HG02763 (cell line): Measurements from ENCODE around the gene TTF1.
A peak's percentile ranks its signal among the peaks of the same experiment; 100 is the strongest.

ENCODE experiments used
- ATAC-seq: cut with Tn5 transposase; IDR thresholded peaks from one replicate; pipeline ENCODE4 v1.9.1; 2021; ENCODE audit warnings: mild to moderate bottlenecking, moderate library complexity; ENCODE audit not compliant: unreplicated experiment

Gene TTF1

DNA sequence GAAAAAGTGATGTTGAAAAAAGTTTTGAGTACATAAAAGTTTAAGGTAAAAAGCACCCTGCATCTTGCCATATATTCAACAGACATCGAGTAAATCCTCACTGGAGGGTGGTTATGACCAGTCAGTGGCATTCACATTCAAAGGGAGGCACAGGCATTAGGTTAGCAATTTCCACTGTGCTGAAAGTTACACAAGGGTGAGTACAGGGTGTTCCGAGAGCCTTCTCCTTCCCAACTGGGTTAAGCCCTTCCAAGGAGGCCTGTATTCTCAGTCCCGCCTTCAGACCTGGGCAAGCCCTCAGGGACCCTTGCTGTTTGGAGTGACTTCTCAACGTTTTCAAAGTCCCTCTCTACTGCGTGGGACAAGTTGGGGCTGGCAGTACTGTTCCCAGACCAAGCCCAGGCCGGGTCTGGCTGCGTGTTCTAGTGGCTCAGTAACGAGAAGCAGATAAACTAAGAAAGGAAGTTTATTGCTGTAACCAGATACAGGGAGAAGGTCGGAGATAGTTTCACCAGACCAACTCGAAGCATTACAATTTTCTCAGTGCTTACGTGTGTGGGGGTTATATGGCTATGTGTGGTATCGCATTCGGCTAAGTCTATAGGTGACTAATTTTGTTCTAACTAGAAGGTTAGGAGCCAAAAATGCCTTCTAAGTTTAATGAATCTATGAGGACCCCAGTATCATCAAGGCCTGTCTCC is 38.9 kb downstream of the TTF1 start:
- no peak for ATAC-seq

DNA sequence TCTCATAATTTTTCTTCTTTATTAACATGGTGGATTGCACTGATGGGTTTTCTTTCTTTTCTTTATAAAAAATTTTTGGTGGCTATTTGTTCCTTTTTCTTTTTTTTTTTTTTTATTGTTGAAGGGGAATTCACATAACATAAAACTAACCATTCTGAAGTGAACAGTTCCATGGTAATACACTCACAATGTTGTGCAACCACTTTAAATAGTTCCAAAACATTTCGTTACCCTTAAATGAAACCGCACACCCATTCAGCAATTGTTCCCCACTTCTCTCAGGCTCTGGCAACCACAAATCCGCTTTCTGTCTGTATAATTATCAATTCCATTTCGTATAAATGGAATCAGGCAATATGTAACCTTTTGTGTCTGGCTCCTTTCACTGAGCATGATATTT is 40.2 kb downstream of the TTF1 start:
- ATAC-seq: no peak

DNA sequence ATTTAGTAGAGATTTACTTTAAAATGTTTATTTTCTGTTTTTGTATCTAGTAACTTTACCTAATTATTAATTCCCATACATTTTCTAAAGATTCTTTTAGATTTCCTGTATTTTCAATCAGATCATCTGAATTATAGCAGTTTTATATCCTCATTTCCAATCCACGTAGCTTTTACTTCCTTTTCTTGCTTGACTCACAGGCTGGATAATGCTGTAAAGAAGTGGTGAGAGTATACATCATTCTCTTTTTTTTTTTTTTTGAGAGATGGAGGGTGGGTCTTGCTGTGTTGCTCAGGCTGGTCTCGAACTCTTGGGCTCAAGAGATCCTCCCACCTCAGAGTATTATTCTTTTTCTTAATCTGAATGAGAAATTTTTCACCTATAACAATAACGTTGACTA is 40.7 kb downstream of the TTF1 start:
- ATAC-seq: no peak

DNA sequence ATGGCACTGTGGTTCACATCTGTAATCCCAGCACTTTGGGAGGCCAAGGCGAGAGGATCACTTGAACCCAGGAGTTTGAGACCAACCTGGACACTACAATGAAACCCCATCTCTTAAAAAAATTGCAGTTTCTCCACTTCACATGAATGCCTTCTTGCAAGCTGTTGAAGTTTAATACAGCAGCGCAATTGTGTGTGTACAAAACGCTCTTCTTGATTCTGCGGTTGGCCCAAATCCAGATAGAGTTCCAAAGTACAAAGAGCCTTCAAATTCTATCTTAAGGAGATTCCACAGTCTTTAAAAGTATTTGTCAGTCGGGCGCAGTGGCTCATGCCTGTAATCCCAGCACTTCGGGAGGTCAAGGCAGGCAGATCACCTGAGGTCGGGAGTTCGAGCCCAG is 42.6 kb downstream of the TTF1 start:
- no peak for ATAC-seq

DNA sequence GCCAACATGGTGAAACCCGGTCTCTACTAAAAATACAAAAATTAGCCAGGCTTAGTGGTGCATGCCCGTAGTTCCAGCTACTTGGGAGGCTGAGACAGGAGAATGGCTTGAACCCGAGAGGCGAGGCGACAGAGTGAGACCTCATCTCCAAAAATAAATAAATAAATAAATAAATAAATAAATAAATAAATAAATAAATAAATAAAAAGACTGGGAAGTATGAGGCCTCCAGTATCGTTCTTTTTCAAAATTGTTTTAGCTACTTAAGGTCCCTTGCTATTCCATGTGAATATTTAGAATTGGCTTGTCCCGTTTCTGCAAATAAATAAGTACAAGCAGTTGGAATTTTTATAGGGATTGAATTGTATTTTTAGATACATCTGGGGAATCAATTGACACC is 48.9 kb downstream of the TTF1 start:
- no peak for ATAC-seq

DNA sequence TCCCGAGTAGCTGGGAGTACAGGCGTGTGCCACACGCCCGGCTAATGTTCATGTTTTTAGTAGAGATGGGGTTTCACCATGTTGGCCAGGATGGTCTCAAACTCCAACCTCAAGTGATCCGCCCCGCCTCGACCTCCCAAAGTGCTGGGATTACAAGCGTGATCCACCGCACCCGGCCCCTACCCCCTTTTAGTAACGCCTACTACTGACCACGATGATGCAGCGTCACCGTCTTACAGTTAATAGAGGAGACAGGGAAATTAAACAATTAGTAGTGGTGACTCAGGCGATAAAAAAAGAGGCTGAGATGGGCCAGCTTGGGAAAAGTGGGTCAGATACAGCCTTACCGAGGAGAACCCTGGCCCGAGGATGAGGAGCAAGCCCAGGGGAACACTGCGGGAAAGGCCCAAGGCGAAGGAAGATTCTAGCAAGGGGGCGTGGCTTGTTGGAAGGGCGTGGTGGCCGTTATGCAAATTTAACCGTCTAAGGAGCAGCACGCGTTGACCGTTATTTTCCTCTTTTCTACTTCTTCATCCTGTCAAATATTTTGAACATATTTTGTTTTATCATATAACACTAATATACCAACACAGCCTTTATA is 50.2 kb downstream of the TTF1 start:
- ATAC-seq: no peak

DNA sequence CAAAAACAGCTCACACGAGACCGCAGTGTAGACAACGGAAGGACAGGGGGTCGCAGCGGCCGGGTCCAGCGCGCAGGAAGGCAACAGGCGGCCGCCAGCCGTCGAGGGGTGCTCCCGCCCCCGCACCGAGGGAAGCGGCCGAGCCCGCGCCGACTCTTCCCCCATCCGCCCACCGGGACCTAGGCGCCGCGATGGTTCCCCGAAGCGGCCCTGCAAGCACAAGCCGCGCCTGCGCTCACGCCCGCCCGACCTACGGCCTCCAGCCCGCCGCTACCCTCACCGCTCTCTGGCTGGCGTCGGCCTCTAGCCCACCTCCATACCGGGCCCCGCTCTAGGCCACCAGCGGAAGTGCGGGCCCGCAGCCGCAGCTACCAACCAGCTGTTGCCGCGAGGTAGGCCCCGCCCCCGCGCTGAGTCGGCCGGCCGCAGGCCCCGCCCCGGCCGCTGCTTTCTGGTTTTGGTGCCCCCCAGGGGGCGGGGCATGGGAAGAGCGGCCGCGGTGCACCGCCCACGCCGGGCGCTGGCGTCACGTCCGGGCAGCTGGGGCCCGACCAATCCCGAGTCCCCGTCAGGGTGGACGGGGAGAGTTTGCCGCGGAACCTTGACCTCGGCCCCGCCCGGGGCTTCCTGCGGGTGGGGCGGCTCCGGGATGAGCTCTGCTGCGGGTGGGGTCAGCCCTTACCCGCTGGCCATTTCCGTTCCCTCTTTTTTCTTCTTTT is 51.8 kb downstream of the TTF1 start, which contains the start of gene SETX:
Gene SETX, minus strand, starts transcription at position 350 of the 719 bp plus-strand sequence. CDS start 5,558 bp downstream, outside the sequence.
- ATAC-seq: peak; percentile 88

DNA sequence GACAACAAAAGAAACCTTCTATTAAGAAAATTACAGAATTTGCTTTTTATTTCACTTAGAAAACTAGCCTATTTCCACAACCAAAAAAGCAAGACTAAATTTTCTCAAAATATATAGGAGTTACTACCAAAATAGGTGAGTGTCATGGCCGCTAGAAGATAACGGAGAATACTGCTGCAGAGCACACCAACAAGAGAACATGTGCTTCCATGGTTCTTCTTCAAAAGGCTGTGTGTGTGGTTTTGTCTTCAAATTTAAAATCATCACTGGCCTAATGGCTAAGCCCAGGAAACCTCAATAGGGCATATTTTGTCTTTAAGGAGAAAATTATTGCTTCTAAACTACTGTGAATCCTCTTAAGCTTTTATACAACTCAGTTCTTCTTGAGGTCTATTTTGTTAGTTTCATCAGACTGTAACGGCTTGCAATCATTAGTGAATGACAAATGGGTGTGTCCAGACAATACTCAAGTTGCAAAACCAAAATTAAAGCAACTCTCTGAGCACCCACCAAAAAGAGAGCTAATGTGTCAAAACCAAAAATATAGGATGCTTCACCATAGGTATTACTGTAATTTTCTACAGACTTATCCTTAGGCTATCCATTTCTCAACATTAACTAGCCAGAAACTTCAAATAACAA is 55.1 kb downstream of the TTF1 start:
- ATAC-seq: no peak

DNA sequence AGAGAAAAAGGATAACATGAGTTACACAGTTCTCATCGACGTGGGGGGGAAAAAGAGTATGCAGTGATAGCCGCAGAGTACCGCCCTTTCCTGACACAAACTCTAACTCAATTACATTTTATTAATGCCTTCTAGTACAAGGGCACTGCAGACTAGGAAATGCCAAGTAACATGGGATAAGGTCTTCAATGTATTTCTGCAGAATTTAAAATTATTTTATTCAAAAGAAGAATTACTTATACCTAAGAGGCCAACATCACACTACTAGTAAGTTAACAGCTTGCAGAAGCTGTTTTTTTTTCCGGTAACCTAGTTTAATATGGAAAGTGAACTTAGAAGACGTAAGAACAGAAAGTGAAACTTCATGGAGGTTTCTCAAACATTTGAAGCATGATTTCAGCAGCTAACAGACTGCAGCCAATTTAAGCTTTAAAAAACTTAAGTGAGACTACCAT is 55.8 kb downstream of the TTF1 start:
- no peak for ATAC-seq

DNA sequence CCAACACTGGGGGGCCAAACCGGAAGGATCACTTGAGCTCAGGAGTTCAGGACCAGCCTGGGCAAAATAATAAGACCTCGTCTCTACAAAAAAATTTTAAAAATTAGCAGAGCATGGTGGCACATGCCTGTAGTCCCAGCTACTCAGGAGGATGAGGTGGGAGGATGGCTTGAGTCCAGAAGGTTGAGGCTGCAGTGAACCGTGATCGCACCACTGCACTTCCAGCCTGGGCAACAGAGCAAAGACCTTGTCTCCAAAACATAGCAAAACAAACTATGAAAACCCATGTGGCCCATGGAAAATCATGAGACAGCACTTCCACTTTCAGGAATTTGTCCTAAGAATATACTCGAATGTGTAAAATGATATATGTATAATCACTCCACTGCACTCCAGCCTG is 58.0 kb downstream of the TTF1 start:
- ATAC-seq: no peak

DNA sequence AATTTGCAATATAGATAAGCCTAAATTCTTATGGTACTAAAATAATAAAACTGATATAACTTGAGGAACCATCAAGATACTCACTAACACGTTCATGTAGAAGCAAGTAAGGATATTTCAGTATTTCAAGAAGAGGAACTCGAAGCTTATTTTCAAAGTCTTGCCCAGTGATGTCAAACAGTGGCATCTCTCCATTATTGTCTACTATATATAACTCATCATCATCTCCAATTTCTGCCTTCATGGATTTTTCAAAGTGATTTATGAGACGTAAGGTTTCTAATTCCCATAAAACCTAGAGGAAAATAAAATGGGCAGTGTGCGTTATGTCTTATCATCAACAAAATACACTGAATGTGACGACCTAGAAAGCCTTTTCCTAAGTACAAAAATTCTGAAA is 60.5 kb downstream of the TTF1 start:
- ATAC-seq: no peak

DNA sequence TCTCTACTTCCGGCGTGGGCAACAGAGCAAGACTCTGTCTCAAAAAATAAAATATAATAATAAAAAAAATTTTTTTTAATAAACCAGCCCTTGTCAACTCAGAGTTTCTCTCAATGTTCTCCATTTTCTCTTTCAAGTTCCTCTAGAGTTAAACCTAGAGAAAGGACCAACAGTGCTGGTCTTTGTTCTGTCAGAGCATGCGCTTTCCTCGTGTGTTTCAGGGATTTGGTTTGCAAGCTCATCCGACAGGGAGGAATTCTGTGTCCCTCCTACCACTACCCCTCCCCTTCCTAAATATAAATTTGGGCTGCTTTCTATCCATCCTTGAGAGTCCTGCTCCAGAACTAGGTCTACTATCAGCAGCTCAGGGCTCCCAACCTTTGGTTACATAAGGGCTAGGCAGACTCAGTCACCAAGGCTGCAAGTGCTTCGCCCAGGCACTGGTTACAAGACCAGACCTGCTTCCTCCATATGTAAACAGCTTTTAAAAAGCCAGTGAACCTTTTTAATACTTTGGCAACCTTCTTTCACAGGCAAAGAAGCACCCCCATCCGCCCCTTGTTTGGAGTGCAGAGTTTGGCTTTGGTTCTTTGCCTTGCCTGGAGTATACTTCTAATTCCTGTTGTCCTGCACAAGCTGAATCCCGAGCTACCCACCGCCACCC is 65.3 kb downstream of the TTF1 start:
- ATAC-seq: no peak

DNA sequence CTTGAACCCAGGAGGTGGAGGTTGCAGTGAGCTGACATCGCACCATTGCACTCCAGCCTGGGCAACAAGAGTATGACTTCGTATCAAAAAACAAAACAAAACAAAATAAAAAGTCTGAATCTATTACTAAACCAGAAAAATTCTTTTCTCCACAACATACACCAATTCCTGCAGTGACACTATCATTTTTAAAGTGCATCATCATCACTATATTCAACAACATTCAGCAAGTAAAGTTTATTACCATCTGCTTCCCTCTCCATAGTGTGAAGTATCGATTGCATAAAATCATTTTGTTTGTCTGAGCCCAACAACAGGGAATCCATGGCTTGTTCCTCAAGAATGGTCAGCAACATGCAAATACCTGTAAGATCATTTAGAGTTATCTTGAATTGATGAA is 72.3 kb downstream of the TTF1 start:
- ATAC-seq: no peak

DNA sequence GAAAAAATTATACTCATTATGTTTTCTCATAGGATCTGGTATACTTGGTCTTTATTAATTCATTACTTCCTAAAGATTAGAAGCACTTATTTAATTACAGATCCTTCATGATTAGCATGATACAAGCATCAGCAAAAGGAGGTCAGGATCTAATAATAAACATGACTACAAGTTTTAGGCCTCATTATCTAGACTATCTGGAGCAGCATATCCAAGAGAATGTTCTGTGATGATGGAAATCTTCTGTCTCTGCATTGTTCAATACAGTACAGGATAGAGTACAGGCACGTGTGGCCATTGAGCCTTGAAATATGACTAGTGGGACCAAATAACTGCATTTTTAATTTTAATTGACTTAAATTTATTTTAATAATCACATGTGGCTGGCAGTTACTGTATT is 73.1 kb downstream of the TTF1 start:
- ATAC-seq: no peak

DNA sequence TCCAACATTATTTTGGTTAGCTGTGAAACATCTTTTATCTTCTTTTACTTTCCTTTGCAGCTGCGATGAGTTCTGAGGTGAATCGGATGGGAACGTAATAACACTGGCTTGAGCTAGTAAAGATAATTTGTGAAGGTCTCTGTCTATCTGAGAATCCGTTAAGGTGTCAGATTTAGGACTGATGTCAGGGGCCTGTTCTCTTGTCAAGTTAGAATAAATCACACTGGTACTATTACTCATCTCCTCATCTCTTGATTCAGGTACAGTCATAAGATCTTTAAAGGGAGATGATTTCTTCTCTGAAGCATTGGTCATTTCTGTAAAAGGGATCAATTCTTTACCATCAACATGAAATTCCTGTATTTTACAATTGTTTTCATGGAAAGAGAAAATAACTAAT is 78.1 kb downstream of the TTF1 start:
- no peak for ATAC-seq

DNA sequence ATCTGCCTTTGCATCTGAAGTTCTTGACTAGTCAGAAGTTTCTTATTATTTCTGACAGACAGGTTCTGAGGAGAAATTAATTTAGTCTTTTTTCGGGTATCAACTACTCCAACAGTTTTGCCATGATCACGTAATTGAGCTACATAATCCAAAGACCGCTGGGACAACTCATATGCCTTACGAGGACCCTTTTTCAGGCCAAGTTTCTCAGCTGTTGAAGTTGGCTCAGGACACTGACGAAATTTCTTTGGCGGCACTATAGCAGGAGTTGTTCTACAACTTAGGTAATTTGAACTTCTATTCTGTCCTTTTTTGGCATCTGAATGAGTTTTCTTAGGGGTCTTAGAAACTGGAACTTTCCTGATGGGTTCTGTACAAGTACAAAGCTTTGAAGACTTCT is 79.1 kb downstream of the TTF1 start:
- ATAC-seq: no peak
